T follicular helper cell (primary cell): Measurements from ENCODE around the gene DEFB131A.
A peak's percentile ranks its signal among the peaks of the same experiment; 100 is the strongest.
"Not testable (repeated sequence)": the region's sequence is repeated elsewhere in the genome, so short reads cannot be mapped to it uniquely, and the experiment has no call there.

Experiments used
- DNase-seq: peaks from one replicate; pipeline ENCODE4 v3.0.0-alpha.2; 2020; ENCODE audit warnings: low read depth

Gene DEFB131A

DNA sequence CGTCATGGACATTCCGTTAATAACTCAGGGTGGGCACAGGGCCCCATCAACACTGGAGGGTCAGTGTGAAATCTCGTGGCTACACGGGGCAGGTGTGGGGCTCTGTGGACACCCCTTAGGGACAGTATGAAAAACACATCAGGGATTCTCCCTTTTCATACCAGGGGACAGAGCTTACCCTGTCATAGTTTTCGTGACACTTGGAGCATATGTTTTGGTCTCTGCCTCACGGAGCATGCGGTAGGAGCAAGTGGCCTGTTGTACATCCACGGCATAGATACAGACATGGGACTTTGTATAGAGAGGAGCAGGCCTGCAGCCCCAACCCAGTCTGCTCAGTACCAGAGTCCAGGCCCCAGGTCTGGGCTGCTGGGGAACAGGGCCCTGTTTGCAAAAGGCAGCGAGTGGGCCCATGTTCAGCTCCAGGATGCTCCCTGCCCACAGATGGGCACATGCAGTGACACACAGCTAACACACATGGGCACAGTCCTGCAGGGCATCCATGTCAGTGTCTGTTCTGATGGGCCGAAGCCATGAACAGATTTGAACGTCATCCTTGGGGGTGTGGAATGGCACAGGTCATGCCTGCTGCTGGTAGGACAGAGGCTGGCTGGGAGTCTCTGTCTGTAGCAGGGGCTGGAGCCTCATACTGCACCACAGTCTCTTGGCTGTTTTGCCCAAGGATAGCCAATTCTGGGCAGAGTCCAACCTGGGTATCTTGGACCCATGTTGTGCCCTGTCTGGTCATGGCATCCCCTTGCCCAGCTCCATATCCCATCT lies 50.2 kb downstream of the DEFB131A start:
- not testable (repeated sequence) for DNase-seq

DNA sequence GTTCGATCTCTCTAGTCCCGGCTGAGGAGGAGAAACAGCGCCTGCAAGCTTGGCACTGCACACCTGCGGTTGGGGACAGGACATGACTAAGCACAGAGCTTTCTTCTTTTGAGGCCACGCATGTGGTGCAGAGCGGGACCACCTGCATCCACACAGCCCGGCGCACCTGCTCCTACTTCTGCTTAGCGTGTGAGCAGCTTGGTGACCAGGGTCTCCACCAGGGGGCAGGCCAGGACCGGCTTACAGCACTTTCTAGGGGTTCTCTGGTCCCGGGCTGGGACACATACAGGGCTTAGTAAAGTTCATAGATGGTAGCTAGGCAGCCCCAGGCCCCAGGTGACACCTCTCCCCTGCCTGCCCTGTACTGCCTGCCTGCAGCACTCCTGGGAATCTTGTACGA lies 51.2 kb downstream of the DEFB131A start:
- DNase-seq: peak; percentile 46

DNA sequence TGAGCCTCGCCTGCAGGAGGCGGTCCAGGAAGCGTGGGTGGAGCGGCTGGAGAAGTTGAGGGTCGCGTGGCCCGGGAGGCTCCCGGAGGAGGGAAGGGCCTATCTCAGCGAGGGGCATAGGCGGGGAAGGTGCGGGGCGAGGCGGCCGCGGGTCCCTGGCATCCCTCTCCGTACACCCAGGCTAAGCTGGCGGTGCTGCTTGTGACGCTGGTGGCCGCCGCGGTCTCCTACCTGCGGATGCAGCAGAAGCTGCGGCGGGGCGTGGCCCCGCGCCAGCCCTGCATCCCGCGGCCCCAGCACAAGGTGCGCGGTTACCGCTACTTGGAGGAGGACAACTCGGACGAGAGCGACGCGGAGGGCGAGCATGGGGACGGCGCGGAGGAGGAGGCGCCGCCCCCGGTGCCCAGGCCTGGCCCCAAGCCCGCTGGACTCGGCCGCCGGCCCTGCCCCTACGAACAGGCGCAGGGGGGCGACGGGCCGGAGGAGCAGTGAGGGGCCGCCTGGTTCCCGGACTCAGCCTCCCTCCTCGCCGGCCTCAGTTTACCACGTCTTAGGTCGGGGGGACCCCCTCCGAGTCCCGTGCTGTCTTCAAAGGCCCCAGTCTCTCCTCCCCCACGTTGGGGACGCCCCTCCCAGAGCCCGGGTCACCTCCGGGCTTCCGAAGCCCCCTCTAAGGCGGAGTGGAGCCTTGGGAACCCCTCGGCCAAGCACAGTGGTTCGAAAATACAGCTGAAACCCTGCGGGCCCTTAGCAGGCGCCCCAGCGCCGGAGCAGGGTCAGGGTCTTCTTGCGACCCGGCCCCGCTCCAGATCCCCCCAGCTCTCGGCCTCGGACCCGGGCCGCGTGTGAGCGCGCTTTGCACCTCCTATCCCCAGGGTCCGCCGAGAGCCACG lies 53.6 kb downstream of the DEFB131A start:
- not testable (repeated sequence) for DNase-seq

DNA sequence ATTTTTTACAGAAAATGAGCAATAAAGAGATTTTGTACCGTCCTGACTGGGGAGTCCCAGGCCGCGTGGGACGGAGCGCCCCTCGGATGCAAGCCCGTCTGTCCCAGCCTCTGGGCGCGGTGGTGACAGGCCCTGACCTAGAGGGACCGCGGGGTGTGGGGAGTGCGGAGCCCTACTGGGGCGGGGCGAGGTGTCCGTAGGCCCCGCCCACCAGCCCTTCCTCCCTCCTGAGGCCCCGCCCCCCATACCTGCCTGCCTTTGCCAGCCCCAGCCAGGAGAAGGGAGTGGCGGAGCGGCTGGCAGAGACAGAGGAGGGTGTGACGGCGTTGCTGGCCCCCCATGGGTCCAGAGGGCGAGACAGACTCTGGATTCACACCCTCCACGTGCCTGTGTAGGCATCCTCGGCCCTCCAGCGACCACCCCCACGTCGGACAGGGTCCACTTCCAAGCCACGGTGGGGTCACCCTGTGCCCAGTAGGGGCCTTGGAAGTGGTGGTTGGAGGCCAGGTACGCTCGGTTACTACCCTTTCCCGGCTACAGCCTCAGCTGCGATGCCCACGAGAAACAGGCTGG lies 54.3 kb downstream of the DEFB131A start:
- not testable (repeated sequence) for DNase-seq

DNA sequence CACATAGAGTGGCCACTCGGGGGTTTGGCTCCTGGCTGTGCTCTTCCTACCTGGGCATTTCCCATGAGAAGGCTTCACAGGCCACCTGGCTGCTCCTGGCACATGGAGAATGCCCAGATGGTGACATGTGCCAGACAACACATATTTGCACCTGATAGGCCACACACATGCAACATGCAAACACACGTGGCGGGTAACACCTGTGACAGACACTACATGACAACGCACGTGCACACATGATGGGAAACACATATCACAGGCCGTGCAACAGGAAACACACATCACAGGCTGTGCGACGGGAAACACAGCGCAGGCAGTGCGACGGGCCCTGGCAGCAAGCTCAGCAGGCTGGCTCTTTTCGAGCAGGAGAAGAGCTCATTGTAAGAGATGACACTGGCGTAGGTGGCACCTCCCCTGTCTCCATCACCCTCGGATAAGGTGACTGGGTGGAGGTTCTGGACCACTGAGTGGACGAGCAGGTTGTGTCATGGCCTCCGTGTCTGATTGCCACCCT lies 55.8 kb downstream of the DEFB131A start:
- DNase-seq: not testable (repeated sequence)
